ENCODE data around the gene CCNB2. TPM values are rescaled to one million over a fixed set of nuclear protein-coding genes. Genes with fewer than 3 reads are reported as not detected.
"Not testable (repeated sequence)": the region's sequence is repeated elsewhere in the genome, so short reads cannot be mapped to it uniquely, and the experiment has no call there.

CCNB2 gene
- total RNA-seq, 2 donors from 2014 or later, result 0.24 to 0.69 TPM

- intact Hi-C loops (cut with DNase I); DNase-seq (ENCODE audit: low spot score): not testable (repeated sequence)
Observed at GRCh38 chr15:59127255-59127654, 22.3 kb downstream of the CCNB2 start.

GRCh38 chr15:59131456-59131855 is 26.5 kb downstream of the CCNB2 start:
- no peak for DNase-seq (ENCODE audit: low spot score)
- intact Hi-C loops (cut with DNase I), result no loop called here

GRCh38 chr15:59131969-59132562 is 27.1 kb downstream of the CCNB2 start:
- intact Hi-C loops (cut with DNase I), result no loop called here
- no peak for DNase-seq (ENCODE audit: low spot score)

GRCh38 chr15:59133929-59134427 is 29.0 kb downstream of the CCNB2 start:
- no peak for DNase-seq (ENCODE audit: low spot score)
- intact Hi-C loops (cut with DNase I), result no loop called here

GRCh38 chr15:59137566-59137965 is 32.6 kb downstream of the CCNB2 start:
- intact Hi-C loops (cut with DNase I), result no loop called here
- no peak for DNase-seq (ENCODE audit: low spot score)

GRCh38 chr15:59138243-59138642 is 33.3 kb downstream of the CCNB2 start:
- DNase-seq (ENCODE audit: low spot score), result no peak
- intact Hi-C loops (cut with DNase I), result no loop called here

GRCh38 chr15:59140422-59141226 is 35.7 kb downstream of the CCNB2 start:
- intact Hi-C loops (cut with DNase I), result no loop called here
- DNase-seq (ENCODE audit: low spot score), result no peak

- no peak for DNase-seq (ENCODE audit: low spot score)
- intact Hi-C loops (cut with DNase I), result no loop called here
Observed at GRCh38 chr15:59143281-59143680, 38.3 kb downstream of the CCNB2 start.

- intact Hi-C loops (cut with DNase I); DNase-seq (ENCODE audit: low spot score): not testable (repeated sequence)
Observed at GRCh38 chr15:59144594-59144993, 39.6 kb downstream of the CCNB2 start.

GRCh38 chr15:59147666-59148065 is 42.7 kb downstream of the CCNB2 start:
- DNase-seq (ENCODE audit: low spot score), result no peak
- intact Hi-C loops (cut with DNase I), result no loop called here

- DNase-seq (ENCODE audit: low spot score), result no peak
- intact Hi-C loops (cut with DNase I), result no loop called here
Observed at GRCh38 chr15:59148153-59148833, 43.3 kb downstream of the CCNB2 start.

- intact Hi-C loops (cut with DNase I), result loop anchor here in 1 of 2 donors (10.0 kb wide), 2 partner anchors 55 to 345 kb away; no protein-coding TSS in a partner anchor
Observed at GRCh38 chr15:59150185-59150584, 45.2 kb downstream of the CCNB2 start.

GRCh38 chr15:59152694-59153450 is 47.9 kb downstream of the CCNB2 start:
- intact Hi-C loops (cut with DNase I), result loop anchor here in 1 of 2 donors (10.0 kb wide), 2 partner anchors 58 to 342 kb away; no protein-coding TSS in a partner anchor
- no peak for DNase-seq (ENCODE audit: low spot score)

More at GRCh38 chr15:59150185-59150584, 45.2 kb downstream of the CCNB2 start:
- DNase-seq (ENCODE audit: low spot score), result no peak

GRCh38 chr15:59153466-59153865 is 48.5 kb downstream of the CCNB2 start:
- DNase-seq (ENCODE audit: low spot score), result no peak
- intact Hi-C loops (cut with DNase I), result loop anchor here in 1 of 2 donors (10.0 kb wide), 2 partner anchors 59 to 341 kb away; no protein-coding TSS in a partner anchor

GRCh38 chr15:59154243-59154642 is 49.3 kb downstream of the CCNB2 start:
- no peak for DNase-seq (ENCODE audit: low spot score)
- intact Hi-C loops (cut with DNase I), result loop anchor here in 1 of 2 donors (10.0 kb wide), 2 partner anchors 59 to 341 kb away; no protein-coding TSS in a partner anchor

- no peak for DNase-seq (ENCODE audit: low spot score)
- intact Hi-C loops (cut with DNase I), result loop anchor here in 1 of 2 donors (10.0 kb wide), 2 partner anchors 61 to 339 kb away; no protein-coding TSS in a partner anchor
Observed at GRCh38 chr15:59155431-59155830, 50.5 kb downstream of the CCNB2 start.

GRCh38 chr15:59157396-59157795 is 52.5 kb downstream of the CCNB2 start:
- intact Hi-C loops (cut with DNase I), result loop anchor here in 1 of 2 donors (10.0 kb wide), 2 partner anchors 63 to 337 kb away; no protein-coding TSS in a partner anchor

GRCh38 chr15:59157840-59158700 is 53.1 kb downstream of the CCNB2 start:
- DNase-seq (ENCODE audit: low spot score), result no peak
- intact Hi-C loops (cut with DNase I), result loop anchor here in 1 of 2 donors (10.0 kb wide), 2 partner anchors 63 to 337 kb away; no protein-coding TSS in a partner anchor

More at GRCh38 chr15:59157396-59157795, 52.5 kb downstream of the CCNB2 start:
- DNase-seq (ENCODE audit: low spot score), result no peak
